T-helper 9 cell (primary cell): ENCODE data around the gene UBE3A.
"Not testable (repeated sequence)": the region's sequence is repeated elsewhere in the genome, so short reads cannot be mapped to it uniquely, and the experiment has no call there.

Source experiments
- DNase-seq: peaks from one replicate; pipeline ENCODE4 v3.0.0-alpha.2; 2020

The UBE3A gene

DNA sequence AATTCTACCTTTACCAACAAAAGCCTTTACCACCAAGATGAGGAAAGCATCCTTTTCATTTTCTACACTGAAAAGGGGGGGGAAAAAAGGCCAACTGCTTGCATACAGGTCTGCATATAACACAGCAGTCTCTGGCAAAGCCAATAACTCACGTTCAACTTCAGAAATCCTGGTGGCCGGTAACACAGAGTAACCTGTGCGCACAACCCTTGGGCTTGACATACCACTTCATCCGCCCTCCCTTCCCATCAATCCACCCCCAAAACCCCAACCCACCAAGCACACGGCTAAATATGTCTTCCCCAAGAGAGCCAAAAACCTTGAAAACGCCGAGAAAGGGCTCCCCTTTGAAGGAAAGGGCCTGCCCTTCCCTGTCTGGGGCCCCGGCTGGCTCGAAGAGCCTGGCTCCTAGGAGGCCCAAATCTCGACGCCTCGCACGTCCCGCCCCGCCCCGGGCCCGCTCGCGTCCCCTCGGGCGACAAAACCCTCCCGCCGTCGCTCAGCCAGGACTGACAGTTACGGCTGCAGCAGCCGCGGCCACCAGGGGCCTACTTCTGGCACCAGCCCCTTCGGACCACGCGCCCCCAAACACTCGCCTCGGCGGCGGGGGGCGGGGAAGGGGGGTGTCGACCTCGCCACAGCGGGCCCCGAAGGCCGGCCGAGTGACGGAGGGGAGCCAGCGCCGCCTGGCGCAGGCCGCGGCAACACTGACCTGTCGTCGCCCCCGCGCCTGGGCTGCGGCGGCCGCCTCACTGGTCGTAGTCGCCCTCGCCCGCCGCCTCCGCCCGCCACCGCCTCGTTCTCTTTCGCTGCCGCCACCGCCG, 835 bp downstream of the UBE3A start:
- DNase-seq, result peak; percentile 34

DNA sequence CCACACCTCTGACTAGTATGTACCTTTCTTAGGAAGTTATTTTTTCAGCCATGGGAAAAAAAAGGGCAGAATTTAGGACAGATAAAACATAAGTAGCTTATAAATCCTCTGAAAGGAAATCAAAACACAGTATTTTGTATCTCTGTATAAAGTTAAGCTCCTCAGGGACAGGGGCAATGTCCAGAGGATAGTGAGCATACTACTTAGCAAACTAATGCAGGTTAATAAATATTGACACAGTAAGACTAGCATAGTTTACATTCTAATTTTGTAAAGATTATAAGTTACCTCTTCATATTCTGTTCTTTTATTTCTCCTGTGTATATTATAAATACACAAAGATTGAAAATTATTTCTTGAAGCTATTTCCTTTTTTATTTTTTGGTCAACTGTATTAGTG, 2.1 kb downstream of the UBE3A start:
- DNase-seq, result no peak

DNA sequence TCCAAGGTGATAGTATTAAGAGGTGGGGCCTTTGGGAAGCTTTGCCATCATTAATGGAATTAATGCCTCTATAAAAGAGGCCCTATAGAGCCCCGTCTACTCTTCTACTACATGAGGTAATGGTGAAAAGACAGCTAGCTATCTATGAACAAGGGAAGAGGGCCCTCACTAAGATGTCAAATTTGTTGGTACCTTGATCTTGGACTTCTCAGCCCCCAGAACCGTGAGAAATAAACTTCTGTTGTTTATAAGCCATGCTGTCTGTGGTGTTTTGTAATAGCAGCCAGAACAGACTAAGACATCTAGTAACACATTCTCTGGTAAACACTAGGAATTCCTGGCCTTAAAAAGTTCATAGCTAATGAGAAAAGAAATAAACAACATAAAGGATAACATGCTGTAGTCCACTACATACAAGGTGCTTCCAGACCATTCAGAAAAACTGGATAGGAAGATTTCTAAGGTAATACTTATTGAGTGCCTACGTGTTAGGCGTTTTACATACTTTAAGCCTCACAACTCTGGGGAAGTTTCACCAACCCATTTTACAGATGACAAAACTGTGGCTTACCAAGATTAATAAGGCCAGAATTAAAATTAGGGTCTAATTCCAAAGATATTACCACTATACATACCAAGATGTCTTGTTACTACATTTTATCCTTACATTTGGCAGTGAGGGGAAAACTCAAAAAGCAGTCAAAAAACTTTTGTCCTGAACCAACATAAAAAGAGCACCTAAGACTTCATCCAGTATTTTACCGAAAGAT, 3.2 kb downstream of the UBE3A start:
- DNase-seq, result no peak

DNA sequence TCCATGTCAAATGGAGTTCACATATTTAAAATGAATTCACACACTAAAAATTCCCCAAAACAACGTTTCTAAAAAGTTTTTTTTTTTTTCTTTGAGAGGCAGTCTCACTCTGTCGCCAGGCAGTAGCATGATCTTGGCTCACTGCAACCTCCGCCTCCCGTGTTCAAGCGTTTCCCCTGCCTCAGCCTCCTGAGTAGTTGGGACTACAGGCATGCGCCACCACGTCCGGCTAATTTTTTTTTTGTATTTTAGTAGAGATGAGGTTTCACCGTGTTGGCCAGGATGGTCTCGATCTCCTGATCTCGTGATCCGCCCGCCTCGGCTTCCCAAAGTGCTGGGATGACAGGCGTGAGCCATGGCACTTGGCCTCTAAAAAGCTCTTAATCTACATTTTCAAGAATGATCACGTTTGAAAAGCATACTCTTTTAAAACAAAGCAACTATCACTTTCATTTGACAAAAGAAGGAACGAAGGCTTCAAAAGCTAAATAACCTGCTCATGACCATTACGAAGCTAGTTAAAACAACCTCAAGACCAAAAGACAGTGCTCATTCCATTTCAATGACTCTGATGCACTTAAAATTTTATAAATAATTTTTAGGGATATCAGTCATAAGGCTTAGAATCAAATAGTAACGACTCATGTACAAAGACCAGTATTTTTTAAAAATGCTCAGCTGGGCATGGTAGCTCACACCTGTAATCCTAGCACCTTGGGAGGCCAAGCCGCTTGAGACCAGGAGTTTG, 5.5 kb downstream of the UBE3A start:
- DNase-seq, result no peak

DNA sequence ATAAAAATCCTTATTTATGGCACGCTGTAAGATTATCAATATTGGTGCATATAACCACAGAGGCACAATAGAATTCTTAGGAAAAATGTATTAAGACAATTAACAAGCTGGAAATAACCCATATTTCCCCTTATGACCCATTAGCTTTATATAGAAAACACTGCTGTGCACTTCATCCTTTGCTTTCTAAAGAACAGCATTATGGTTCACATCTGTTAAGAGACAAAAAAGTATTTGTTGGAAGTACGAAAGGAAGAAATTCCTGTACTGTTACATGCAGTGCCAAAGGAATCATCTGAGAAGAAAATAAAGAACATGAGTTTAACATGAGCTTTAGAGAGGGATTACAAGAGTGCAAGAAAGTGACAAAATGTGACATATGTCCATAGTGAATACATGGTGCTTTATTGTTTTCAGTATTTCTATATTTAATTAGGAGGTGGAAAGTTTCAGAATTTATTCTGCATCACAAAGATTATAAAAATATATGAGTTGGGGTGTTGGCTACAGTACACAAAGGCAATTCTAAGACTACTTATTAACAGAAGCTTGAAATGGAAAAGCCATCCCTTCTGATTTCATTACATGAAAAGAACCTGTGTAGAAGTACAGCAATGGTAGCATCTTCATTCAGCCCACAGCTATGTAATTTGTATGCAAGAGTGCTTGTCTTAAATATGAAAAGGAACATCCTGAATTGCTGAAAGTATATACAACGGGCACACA, 6.8 kb downstream of the UBE3A start:
- no peak for DNase-seq

DNA sequence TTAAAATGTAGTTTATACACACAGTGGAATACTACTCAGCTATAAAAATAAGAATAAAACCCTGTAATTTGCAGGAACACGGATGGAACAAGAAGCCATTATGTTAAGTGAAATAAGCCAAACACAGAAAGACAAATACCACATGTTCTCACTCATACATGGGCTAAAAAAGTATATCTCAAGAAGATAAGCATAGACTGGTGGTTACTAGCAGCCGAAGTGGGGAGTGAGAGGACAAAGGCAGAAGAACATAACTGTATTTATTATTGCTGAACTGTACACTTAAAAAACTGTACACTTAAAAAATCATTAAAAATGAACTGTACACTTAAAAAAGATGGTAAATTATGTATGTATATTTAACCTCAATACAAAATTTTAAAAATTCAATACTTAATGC, 11.0 kb downstream of the UBE3A start:
- DNase-seq, result no peak

DNA sequence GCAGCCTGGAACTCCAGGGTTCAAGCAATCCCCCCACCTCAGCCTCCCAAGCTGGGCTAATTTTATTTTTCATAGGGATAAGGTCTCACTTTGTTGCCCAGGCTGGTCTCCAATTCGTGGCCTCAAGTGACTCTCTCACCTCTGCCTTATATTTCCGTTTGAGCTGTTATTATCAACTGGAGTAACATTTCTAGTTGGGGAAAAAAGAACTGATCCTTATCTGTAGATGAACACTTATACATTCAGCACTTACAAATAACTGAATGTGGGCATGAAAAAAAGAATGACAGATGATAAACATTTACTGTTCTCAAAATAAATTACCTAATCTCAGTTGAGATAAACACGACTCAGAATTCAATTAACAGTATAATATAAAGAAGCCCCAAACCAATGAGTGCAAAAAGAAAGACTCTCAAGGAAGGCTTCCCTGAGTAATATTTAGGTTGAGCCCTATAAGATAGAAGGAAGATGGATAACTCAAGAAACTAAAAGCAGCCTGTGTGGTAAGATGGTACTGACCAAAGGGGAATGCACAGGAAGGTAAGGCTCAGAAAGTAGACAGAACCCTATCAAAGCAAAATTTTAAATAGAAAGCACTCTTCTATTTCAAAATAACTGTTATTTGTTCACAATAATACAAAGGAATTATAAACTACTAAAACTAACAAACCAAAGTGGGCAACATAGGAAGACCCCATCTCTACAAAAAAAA, 11.8 kb downstream of the UBE3A start:
- no peak for DNase-seq

DNA sequence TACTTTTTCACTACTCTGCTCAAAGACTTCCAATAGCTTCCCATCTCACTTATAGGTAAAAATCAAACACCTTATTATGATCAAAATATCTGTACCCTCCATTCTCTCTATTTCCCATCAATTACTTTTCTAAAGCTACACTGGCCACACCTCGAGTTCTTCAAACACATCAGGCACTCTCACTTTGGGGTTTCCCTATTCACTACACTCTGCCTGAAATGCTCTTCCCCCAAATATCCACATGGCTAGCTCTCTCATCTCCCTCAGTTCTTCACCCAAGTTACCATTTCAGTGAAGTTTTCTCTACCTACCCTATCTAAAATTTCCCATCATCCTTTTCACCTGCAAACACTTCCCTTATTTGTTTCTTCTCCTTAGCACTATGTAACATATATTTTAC, 14.8 kb downstream of the UBE3A start:
- DNase-seq, result no peak

DNA sequence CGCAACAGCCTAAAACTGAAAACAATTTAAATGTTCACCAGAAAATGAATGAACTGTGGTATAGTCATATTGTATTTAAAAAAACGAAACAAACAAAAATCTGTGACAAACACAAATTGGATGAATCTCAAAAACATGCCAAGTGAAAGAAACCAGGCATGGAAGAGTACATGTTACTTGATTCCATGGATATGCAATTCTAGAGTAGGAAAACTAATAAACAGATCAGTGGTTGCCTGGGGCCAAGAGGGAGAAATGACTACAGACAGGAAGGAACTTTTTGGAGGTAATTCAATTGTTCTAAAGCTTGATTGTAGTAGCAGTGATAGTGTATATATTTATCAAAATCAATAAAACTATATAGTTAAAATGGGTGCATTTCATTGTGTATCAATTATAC, 16.8 kb downstream of the UBE3A start:
- no peak for DNase-seq

DNA sequence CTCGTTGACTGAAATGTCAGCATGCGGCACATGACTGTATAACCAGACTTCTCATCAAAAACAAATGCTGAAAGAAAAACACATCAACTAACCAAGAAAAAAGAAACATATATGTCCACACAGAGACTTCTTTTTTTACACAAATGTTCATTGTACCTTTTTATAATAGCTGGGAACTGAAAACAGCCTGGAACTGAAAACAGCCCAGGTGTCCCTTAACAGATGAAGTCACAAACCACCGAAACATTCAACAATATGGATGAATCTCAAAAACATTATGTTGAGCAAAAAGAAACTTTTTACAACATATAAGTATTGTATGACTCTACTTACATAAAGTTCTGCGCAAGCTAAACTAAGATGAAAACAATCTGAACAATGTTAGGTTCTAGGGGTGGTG, 20.6 kb downstream of the UBE3A start:
- no peak for DNase-seq

DNA sequence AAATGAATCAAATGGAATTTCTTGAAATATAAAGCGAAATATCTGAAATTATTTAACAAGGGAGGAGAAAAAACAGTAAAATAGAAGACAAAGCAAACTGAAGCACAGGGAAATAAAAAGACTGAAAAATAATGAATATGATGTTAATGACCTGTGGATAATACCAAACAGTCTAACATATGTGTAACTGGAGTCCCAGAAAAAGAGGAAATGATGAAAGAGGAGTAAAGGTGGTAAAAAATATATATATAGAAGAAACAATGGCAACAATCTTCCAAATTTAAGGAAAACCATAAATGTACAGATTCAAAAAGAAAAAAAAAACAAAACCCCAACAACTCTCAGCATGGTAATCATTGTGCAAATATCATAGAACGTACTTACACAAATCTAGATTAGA, 21.2 kb downstream of the UBE3A start:
- DNase-seq, result no peak

DNA sequence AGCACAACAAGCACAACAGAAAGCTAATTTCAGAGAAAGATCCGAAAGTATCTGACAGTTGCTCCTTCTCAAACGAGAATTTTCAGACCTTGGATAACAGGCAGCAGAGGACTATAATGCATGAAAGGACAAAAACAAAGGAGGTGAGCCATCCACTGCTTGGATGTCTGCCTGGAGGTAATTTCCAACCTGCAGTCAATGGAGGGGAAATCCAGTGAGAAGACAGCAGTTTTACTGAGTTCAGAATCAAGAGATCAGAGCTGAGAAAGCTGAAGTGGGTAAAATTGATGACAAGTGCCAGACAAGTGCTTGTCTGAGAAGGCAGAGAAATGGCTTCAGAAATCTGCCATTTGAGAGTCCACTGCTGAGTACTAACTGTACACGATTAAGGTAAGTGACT, 22.1 kb downstream of the UBE3A start:
- no peak for DNase-seq

DNA sequence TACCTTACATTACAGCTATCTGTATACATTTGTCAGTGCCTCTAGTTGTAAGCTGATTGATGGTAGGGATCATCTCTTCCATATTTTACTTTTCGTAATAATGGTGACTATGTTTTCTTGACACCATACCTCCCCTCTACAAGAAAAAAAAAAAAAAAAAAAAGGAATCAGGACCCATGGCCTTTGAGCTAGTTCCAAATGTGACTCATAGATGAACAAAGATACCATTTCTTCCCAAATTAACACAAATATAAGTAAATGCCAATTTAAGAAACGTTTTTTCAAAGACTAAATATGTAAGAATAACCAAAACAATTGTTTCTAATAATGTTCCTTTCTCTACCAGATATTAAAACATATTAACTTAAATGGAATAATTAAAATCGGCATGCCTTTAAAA, 23.1 kb downstream of the UBE3A start:
- no peak for DNase-seq

DNA sequence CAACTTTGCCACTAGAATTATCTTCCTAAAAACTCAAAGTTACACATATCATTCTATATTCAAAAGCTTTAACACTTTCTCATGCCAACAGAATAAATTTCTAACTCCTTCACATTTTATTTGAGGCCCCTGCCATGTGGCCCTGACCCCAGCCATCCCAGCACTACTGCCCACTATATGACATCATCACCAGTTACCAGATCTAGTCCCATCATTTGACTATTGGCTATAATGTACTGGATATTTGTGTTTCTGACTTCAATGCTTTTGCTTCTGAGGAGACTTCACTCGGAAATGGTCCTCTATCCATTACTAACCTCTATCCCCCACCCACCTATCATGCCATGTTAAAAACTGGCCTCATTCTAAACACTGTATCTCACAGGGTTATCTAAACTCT, 23.6 kb downstream of the UBE3A start:
- no peak for DNase-seq

DNA sequence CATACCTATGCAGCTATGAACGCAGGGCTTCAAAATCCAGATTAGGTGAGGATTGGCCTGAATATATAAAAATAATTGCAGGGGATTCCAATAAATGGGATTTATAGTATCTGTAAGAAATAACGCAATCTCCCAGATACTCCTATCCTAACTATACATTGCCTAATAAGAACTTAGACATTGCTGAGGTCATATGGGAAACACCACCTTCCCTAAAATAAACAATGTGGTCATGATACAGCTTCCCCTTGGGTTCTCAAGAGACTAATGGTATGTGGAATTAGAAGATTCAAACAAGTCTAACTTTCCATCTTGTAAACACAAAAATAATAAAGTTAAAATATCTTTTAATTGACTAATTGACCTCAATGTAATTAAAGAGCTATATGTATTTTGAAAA, 28.2 kb downstream of the UBE3A start:
- DNase-seq, result no peak

DNA sequence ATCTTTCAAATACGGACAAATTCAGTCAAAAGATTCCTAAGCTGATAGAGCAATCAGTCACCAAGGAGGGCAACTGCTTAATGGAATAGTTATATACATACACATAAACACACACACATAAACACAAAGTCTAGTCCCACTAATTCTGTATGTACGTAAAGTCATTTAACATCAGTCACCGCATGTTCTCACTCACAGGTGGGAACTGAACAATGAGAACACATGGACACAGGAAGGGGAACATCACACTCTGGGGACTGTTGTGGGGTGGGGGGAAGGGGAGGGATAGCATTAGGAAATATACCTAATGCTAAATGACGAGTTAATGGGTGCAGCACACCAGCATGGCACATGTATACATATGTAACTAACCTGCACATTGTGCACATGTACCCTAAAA, 29.1 kb downstream of the UBE3A start:
- DNase-seq, result not testable (repeated sequence)

DNA sequence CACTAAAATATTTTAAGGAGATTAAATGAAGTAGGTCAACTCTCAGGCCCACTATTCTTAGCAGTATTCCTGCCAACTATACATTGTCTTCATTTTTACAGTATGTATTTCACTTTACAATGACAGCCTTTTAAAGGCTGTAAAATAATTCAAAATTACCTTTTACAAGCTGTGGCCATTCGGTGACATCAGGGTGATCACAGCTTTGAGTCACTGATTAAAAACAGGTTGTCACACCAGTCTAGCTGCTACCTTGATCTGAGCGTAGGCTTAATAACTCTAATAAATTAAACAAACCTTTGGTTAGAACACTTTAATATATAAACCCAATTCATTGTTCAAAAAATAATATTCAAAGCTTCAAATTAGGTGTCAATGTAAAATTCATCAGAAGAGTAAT, 29.9 kb downstream of the UBE3A start:
- DNase-seq, result no peak

DNA sequence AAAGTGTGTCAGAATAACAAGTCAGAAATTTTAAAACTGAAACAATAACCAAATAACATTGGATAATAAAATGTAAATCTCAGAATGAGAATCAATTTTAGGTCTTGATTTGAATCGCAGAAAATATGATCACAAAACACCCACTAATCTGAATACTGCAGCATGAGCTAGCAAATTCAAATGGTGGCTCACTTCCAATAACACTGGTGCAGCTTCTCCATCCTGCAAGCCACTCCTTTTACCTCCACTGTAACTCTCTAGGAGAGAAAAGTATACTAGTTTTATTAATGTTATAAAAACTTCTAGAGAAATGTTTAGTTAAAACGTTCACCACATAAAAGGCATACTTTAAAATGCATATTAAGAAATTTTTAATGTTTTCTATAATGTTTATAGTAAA, 30.4 kb downstream of the UBE3A start:
- no peak for DNase-seq

DNA sequence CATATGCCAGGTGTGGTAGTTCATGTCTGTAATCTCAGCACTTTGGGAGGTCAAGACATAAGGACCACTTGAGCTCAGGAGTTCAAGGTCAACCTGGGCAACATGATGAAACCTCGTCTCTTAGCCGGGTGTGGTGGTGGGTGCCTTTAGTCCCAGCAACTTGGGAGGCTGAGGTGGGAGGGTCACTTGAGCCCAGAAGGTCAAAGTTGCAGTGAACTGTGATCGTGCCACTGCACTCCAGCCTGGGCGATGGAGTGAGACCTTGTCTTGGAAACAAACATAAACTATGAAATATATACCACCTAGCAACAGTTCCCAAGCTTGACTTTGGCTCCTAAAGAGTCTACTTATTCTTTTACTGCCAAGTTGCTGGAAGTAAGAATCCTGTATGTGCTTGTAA, 30.9 kb downstream of the UBE3A start:
- DNase-seq, result no peak

DNA sequence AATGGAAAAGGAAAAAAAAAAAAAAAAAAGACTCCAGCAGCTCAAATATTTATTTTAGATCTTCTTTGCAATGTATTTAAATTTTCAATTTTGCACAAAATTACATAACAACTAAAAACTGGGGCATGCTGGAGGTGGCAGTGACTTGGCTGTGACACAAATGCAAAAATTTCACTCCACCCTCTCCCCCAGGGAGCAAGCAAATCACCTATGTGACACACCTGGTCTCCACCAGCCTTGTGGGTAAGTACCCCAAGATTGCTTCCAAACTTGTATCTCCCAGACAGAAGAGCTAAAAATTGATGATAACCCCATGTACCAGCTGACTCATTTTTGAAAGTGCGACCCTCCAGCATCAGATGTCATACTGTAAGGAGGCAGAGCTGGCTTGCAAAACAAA, 32.0 kb downstream of the UBE3A start:
- no peak for DNase-seq

DNA sequence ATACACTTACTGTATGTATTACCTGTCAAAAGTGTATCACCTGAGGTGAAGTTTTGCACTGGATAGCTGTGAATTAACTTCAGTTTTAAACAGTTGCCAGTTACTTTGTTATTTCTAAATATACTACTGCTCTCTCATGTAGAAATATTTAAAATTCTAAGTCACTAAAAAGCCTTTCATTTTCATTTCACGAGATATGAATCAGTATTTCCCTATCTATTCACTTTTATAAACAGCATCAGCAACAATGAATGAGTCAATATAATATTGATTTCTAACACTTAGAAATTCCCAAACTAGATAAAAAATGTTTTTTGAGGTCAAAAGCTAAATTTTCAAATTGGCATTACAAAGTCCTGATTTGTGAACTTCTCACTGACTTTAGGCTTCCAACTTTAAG, 32.6 kb downstream of the UBE3A start:
- DNase-seq, result no peak

DNA sequence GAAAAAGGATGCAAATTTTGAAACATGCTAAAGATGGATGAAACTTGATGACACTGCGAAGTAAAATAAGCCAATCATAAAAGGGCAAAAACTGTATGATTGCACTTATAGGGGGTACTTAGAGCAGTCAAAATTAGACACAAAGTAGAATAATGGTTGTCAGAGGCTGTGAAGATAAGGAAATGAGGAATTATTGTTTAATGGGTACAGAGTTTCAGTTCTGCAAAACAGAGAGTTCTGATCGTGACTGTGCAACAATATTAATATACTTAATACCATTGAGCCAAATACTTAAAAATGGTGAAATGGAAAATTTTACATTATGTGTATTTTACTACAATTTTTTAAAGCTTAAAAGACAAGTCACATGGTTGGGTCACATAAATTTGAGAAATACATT, 35.1 kb downstream of the UBE3A start:
- no peak for DNase-seq
